Bronchial epithelial cell (primary cell): ENCODE measurements around the gene TGM6. TPM values are rescaled to one million over a fixed set of nuclear protein-coding genes. Genes with fewer than 3 reads are reported as not detected.

Source experiments
- DNase-seq: peaks from one replicate; pipeline ENCODE4 v3.0.0-alpha.2; 2010; ENCODE audit warnings: low read depth
- FAIRE-seq: peaks from 2 replicates; lab custom pipeline; 2011; peaks lifted over from hg19 to GRCh38; lab: Jason Lieb, UNC
- H3K27me3 ChIP-seq: 2 replicates; pipeline ENCODE4 v1.5.1; 2011; ENCODE audit warnings: low read length; ENCODE audit not compliant: control insufficient read depth, insufficient read depth
- H3K36me3 ChIP-seq: 2 replicates; pipeline ENCODE4 v1.5.1; 2011; ENCODE audit warnings: low read length; ENCODE audit not compliant: control insufficient read depth, insufficient read depth
- H3K4me3 ChIP-seq: 2 replicates; pipeline ENCODE4 v1.5.1; 2011; ENCODE audit warnings: mild to moderate bottlenecking, low read depth, low read length, control low read depth
- CTCF ChIP-seq: IDR thresholded peaks from 2 replicates; pipeline ENCODE4 v1.5.1; 2011; ENCODE audit warnings: mild to moderate bottlenecking, moderate library complexity, low read length, control low read depth, inconsistent platforms; ENCODE audit not compliant: insufficient read depth, severe bottlenecking
- total RNA-seq: library from RNA; depleted of rRNA; stranded (reverse); fragments of >200 nt; gene quantifications from 2 replicates; pipeline ENCODE4 v1.2.1, GENCODE V29; 2014

Gene TGM6
- total RNA-seq, 1 donor from 2014 or later: not detected

- DNase-seq (no peak), FAIRE-seq (no peak)
- no peak for TF ChIP-seq CTCF
- Histone ChIP-seq H3K36me3 (no peaks in the 10 kb centered on the region), H3K27me3 (no peaks in the 10 kb centered on the region), H3K4me3 (no peak overlapping the region)
These were observed 27.5 kb upstream of the TGM6 start for GRCh38 chr20:2353231-2353630.

- Histone ChIP-seq H3K4me3 (no peak overlapping the region), H3K27me3 (no peaks in the 10 kb centered on the region), H3K36me3 (no peaks in the 10 kb centered on the region)
- DNase-seq: peak; percentile 88
- no peak for TF ChIP-seq CTCF
- FAIRE-seq: peak; percentile 43
These were observed 23.6 kb upstream of the TGM6 start for GRCh38 chr20:2357114-2357513.

GRCh38 chr20:2358006-2358405, 22.7 kb upstream of the TGM6 start:
- peak; percentile 65 for DNase-seq
- TF ChIP-seq CTCF: no peak
- FAIRE-seq: no peak
- Histone ChIP-seq H3K36me3 (no peaks in the 10 kb centered on the region), H3K27me3 (no peaks in the 10 kb centered on the region), H3K4me3 (no peak overlapping the region)

- H3K27me3 ChIP-seq: no peaks in the 10 kb centered on the region
- FAIRE-seq (no peak), DNase-seq (no peak)
- no peaks in the 10 kb centered on the region for H3K36me3 ChIP-seq
- no peak overlapping the region for H3K4me3 ChIP-seq
- TF ChIP-seq CTCF: no peak
These were observed 19.6 kb upstream of the TGM6 start for GRCh38 chr20:2361035-2361593.

GRCh38 chr20:2363187-2363586, 17.5 kb upstream of the TGM6 start:
- no peak for TF ChIP-seq CTCF
- DNase-seq (no peak), FAIRE-seq (no peak)
- Histone ChIP-seq H3K36me3 (no peaks in the 10 kb centered on the region), H3K27me3 (no peaks in the 10 kb centered on the region), H3K4me3 (no peak overlapping the region)

- no peaks in the 10 kb centered on the region for H3K27me3 ChIP-seq
- DNase-seq (no peak), FAIRE-seq (no peak)
- no peak overlapping the region for H3K4me3 ChIP-seq
- H3K36me3 ChIP-seq: no peaks in the 10 kb centered on the region
- no peak for TF ChIP-seq CTCF
These were observed 17.1 kb upstream of the TGM6 start for GRCh38 chr20:2363587-2363986.
